RWPE1 (cell line): ENCODE results near the gene SLC4A4.

Experiments
- CTCF ChIA-PET: fragments of 350-600 bp; sonication (Branson Sonifier 250); formaldehyde crosslinking; extraction: SDS; loops from one replicate; lab custom pipeline; 2021; lab: Yijun Ruan, JAX
- POLR2A ChIA-PET: fragments of 400-600 bp; formaldehyde crosslinking; extraction: SDS; loops from one replicate; lab custom pipeline; 2020; ENCODE audit warnings: antibody characterized with exemption; ENCODE audit not compliant: low non-redundant PET; lab: Yijun Ruan, JAX
- DNase-seq: peaks from one replicate; pipeline ENCODE4 v3.0.0; 2012; ENCODE audit warnings: low spot score
- H3K27ac ChIP-seq: fragments of 450-650 bp; 2 replicates; pipeline ENCODE4 v1.5.1; 2017
- TF ChIP-seq, protein P1 (sequence below): fragments of 450-650 bp; conservative IDR thresholded peaks from 2 replicates; pipeline ENCODE4 v1.5.1; 2017; ENCODE audit warnings: low read depth, mild to moderate bottlenecking

SLC4A4 gene

GRCh38 chr4:71429106-71429505 lies 90.3 kb downstream of the SLC4A4 start:
- TF ChIP-seq, protein P1, sequence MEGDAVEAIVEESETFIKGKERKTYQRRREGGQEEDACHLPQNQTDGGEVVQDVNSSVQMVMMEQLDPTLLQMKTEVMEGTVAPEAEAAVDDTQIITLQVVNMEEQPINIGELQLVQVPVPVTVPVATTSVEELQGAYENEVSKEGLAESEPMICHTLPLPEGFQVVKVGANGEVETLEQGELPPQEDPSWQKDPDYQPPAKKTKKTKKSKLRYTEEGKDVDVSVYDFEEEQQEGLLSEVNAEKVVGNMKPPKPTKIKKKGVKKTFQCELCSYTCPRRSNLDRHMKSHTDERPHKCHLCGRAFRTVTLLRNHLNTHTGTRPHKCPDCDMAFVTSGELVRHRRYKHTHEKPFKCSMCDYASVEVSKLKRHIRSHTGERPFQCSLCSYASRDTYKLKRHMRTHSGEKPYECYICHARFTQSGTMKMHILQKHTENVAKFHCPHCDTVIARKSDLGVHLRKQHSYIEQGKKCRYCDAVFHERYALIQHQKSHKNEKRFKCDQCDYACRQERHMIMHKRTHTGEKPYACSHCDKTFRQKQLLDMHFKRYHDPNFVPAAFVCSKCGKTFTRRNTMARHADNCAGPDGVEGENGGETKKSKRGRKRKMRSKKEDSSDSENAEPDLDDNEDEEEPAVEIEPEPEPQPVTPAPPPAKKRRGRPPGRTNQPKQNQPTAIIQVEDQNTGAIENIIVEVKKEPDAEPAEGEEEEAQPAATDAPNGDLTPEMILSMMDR, result no peak
- ChIA-PET POLR2A (no interaction called here), CTCF (no interaction called here)
- no peak overlapping the region for H3K27ac ChIP-seq
- no peak for DNase-seq

DNA sequence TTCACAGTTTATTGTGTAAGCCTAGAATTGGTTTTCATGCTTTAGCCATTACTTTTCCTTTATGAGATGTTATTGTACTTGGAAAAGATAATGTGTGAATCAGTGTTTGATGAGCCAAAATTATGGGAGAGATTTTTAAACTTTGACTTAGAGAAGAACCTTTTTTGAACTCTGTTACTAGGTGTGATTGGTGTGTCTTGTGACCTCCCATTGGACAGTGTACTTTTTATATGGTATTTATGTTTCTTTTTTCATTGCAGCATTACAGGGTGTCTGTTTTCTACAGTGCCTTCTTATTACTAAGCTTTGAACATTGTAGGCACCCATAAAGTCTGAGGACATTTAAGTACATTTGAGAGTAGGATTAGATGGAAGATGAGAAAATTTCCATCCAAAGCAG lies 91.1 kb downstream of the SLC4A4 start:
- ChIA-PET CTCF (no interaction called here), POLR2A (no interaction called here)
- DNase-seq, result no peak
- TF ChIP-seq, protein P1, result no peak
- H3K27ac ChIP-seq, result no peak overlapping the region

- no peak for DNase-seq
- TF ChIP-seq, protein P1, result no peak
- ChIA-PET CTCF (no interaction called here), POLR2A (no interaction called here)
- no peak overlapping the region for H3K27ac ChIP-seq
These were observed 91.8 kb downstream of the SLC4A4 start for GRCh38 chr4:71430609-71431008.

DNA sequence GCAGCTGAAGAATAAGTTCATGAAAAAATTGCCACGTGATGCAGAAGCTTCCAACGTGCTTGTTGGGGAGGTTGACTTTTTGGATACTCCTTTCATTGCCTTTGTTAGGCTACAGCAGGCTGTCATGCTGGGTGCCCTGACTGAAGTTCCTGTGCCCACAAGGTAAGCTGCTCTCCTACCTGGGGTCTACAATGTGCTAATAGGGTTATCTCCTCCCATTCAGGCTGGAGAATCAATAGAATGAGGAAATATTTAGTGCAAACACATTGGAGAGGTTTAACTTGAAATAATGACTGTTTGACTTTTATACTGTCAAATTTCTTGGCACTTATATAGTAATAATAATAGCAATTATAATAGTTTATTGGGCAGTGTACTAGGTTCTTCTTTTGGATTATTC lies 101.8 kb downstream of the SLC4A4 start:
- H3K27ac ChIP-seq, result no peak overlapping the region
- DNase-seq, result no peak
- ChIA-PET CTCF (no interaction called here), POLR2A (no interaction called here)
- TF ChIP-seq, protein P1, result no peak

DNA sequence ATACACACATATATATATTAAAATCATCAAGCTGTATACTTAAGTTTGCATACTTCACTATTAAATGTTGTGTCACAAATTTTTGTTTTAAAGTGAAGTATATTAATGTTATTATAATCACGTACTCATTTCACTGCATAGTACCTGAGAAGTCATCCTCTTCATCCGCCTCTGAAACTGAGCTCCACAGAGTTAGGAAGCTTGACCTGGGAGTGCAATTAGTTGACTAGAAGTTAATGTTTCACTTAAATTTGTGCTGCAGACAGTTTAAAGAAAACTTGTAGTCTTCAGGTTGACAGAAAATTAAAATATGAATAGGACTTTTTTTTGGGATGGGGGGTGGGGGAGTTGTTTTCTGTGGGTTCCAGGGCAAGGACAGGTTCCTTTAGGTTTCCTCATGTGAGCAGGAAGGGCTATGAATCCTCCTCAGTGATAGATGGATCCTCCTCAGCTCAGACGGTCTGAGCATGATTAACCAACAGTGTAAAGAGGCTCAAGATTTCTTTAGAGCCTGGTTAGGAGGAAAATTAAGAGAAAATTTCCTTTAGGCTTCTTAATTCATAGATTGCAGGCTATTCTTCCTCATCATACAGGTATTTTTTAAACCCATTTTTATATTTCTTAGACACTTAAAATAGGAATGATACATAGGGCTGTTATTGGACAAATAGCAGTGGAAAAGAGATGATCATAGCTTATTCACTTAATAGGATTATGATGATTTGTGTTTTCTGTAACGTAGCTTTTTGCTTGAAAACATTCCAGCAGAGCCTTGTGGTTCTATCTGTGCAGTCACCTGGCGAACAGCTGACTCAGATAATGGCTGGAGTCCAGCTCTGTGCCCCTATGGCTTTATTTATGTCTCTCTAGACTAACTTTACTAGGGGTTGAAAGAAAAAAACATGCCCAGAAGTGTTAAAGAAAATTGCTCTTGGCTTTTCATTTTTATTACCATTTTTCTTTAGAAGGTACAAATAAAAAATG lies 102.7 kb downstream of the SLC4A4 start:
- TF ChIP-seq, protein P1, result no peak
- DNase-seq, result peak; percentile 5
- ChIA-PET CTCF (interaction anchor here (0.5 kb wide), 1 partner anchor 174 kb away, joined by 6 read pairs; no protein-coding TSS in a partner anchor), POLR2A (no interaction called here)
- H3K27ac ChIP-seq, result no peak overlapping the region

- DNase-seq, result no peak
- POLR2A ChIA-PET, result no interaction called here
- CTCF ChIA-PET, result no interaction called here
- TF ChIP-seq, protein P1, result no peak
- H3K27ac ChIP-seq, result no peak overlapping the region
These were observed 103.5 kb downstream of the SLC4A4 start for GRCh38 chr4:71442336-71442735.
